IMR-90 (cell line): ENCODE data around the gene KCNQ5.

Source experiments
- BHLHE40 ChIP-seq: fragments of 150-350 bp; IDR thresholded peaks from 2 replicates; pipeline ENCODE4 v1.6.1; 2016; ENCODE audit warnings: mild to moderate bottlenecking, low read depth, low read length
- CEBPB ChIP-seq: IDR thresholded peaks from 2 replicates; pipeline ENCODE4 v1.6.1; 2012; ENCODE audit warnings: low read depth, low read length, improper control_type of control experiment
- CTCF ChIP-seq: conservative IDR thresholded peaks from 2 replicates; pipeline ENCODE4 v1.5.1; 2012; ENCODE audit warnings: mild to moderate bottlenecking, low read depth, low read length, improper control_type of control experiment
- MAFK ChIP-seq: IDR thresholded peaks from 2 replicates; pipeline ENCODE4 v1.6.1; 2012; ENCODE audit warnings: low read depth, low read length, improper control_type of control experiment
- MAZ ChIP-seq: IDR thresholded peaks from 2 replicates; pipeline ENCODE4 v1.6.1; 2012; ENCODE audit warnings: low read depth, mild to moderate bottlenecking, low read length, improper control_type of control experiment, moderate library complexity, borderline replicate concordance
- POLR2A ChIP-seq: IDR thresholded peaks from 2 replicates; pipeline ENCODE4 v1.6.1; 2012; ENCODE audit warnings: mild to moderate bottlenecking, low read depth, low read length
- RAD21 ChIP-seq: IDR thresholded peaks from 2 replicates; pipeline ENCODE4 v1.6.1; 2012; ENCODE audit warnings: low read length, improper control_type of control experiment
- RCOR1 ChIP-seq: IDR thresholded peaks from 2 replicates; pipeline ENCODE4 v1.6.1; 2012; ENCODE audit warnings: mild to moderate bottlenecking, low read length, improper control_type of control experiment; ENCODE audit not compliant: insufficient replicate concordance
- SMC3 ChIP-seq: fragments of 150-350 bp; IDR thresholded peaks from 2 replicates; pipeline ENCODE4 v1.6.1; 2016; ENCODE audit warnings: low read depth, mild to moderate bottlenecking, antibody characterized with exemption, low read length, moderate library complexity
- USF2 ChIP-seq: fragments of 150-350 bp; IDR thresholded peaks from 2 replicates; pipeline ENCODE4 v1.6.1; 2017; ENCODE audit warnings: mild to moderate bottlenecking, antibody characterized with exemption, low read length, low read depth

- no peak for TF ChIP-seq MAFK
- no peak for TF ChIP-seq CTCF
- TF ChIP-seq CEBPB, result no peak
- TF ChIP-seq RAD21, result no peak
- no peak for TF ChIP-seq RCOR1
- TF ChIP-seq POLR2A, result no peak
- no peak for TF ChIP-seq MAZ
- TF ChIP-seq USF2, result no peak
- no peak for TF ChIP-seq SMC3
- TF ChIP-seq BHLHE40, result no peak
Measured at GRCh38 chr6:72855471-72855870, 233.6 kb downstream of the KCNQ5 start.
